HG02870 (cell line): ENCODE data around the gene SRPK2.

ENCODE experiments used
- ATAC-seq: cut with Tn5 transposase; IDR thresholded peaks from one replicate; pipeline ENCODE4 v1.9.1; 2021; ENCODE audit warnings: mild to moderate bottlenecking, moderate library complexity; ENCODE audit not compliant: unreplicated experiment

SRPK2 gene

GRCh38 chr7:105229641-105230040 lies 159.1 kb downstream of the SRPK2 start:
- ATAC-seq = no peak

DNA sequence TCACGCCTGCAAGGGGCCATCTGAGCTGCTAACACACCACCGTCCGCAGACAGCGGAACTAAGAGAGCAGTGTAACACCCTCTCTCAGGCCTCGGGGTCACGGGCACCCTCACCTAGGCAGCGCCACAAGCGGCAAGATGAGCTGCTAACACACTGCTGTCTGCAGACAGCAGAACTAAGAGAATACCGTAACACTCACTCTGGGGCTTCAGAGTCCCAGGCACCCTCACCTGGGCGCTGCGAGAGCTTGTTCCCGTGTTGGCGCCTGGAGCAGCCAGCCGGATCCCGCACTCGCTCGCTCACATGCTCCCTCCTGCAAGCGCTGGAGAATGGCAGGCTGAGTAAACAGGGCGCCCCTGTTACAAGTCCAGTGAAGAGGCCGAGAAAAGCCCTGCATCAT lies 160.2 kb downstream of the SRPK2 start:
- ATAC-seq = no peak

DNA sequence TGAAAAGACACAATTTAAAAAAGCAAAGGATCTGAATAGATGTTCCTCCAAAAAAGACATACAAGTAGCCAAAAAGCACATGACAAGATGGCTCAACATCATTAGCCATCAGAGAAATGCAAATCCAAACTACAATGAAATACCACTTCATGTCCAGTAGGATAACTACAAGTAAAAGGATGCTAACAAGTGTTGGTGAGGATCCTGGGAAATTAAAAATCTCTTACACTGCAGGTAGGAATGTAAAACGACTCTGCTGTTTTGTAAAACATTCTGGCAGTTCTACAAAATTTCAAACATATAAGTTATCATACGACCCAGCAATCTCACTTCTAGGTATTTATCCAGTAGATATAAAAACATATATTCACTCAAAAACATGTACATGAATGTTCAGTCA lies 161.3 kb downstream of the SRPK2 start:
- ATAC-seq = no peak

DNA sequence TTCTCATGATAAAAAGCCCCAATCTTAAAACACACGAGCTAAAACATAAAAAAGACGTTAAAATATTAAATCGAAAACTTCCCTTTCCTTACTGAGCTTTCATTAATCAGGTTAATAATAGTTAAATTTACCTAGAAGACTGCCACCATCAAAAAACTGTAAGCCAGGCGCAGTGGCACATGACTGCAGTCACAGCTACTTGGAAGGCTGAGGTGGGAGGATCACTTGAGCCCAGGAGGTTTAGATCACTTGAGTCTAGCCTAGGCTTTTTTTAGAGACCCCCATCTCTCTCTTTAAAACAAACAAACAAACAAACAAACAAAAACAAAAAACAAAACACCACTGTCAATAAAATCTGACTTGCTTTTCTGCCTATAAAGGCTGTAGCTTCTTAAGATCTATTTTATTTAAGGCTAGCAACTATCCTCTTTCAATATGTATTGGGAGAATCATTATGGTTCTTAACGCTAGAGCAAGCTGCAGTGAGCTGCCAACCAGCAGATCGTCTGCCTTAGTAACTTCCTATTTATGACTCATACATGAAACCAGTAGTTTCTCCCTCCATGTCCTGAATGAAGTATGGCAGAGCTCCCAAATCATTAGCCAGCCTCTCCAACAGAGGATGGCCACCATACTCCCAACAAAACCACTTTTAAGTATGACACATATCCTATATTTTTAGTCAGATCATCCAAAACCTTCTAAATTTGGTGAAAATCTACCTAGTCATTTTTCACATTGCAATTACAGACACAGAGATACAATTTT lies 163.7 kb downstream of the SRPK2 start:
- ATAC-seq = peak; percentile 71

GRCh38 chr7:105222953-105223352 lies 165.8 kb downstream of the SRPK2 start:
- no peak for ATAC-seq

DNA sequence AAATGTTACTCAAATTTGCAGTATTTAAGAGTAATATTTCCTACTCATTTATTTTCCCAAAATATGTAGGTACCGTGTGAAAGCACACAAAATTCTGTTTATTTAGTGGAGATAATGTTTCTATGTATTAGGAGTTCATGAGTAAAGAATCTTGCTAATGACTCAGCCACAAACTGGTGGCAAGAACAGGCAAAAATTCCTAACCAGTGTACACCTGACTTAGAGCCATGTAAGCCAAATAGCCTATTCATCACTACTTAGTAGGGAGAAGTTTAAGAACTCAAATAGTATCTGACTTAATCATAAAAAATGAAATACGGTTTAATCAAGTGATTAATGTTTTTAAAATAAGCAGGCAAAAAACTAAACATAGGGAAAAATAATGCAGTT lies 169.0 kb downstream of the SRPK2 start:
- ATAC-seq = no peak

- ATAC-seq = no peak
These were observed 169.6 kb downstream of the SRPK2 start for GRCh38 chr7:105218939-105219770.

- ATAC-seq = no peak
These were observed 170.5 kb downstream of the SRPK2 start for GRCh38 chr7:105218215-105218614.

DNA sequence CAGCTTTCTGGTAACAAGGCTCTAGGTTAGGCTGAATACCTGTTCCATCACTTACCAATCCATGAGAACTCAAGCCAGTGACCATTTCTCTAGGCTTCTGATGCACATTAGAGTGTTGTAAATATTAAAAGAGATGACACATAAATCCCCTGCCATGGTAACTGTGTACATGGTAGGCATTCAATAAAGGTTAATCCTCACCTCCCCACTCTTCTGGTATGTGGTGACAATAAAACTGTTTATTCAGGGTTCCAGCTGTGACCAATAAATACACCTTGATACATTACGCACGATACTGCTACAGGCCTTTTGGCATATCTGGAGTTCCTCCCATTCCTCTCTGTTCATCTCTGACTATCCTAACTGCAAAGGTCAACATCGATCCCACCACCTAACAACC lies 171.9 kb downstream of the SRPK2 start:
- ATAC-seq = no peak

DNA sequence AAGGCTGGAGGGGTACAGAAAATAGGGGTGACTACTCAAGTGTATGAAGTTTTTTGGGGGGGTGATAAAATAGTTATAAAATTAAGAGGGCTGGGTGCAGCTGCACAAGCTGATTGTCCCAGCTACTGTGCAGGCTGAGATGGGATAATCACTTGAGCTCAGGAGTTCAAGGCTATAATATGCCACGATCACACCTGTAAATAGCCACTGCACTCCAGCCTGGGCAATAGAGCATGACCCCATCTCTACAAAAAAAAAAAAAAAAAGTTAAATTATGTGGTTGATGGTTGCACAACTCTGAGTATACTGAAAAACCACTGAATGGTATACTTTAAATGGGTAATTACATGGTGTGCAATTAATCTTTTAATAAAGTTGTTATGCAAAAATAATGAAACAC lies 172.9 kb downstream of the SRPK2 start:
- ATAC-seq = no peak

DNA sequence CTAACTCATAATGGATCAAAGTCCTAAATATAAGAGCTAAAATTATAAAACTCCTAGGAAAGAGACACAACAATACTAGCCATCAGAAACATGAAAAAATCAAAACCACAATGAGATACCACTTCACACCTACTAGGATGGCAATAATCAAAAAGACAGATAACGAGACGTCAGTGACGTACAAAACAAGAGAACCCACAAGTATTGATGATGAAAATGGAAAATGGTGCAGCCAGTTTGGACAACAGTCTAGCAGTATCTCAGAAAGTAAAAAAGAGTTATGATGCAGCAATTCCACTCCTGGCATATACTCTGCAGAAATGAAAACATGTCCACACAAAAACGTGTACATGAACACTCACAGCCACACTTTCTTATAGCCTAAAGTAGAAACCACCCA lies 173.5 kb downstream of the SRPK2 start:
- ATAC-seq = no peak

- no peak for ATAC-seq
These were observed 175.1 kb downstream of the SRPK2 start for GRCh38 chr7:105213611-105214010.

GRCh38 chr7:105212212-105212611 lies 176.5 kb downstream of the SRPK2 start:
- ATAC-seq = no peak

DNA sequence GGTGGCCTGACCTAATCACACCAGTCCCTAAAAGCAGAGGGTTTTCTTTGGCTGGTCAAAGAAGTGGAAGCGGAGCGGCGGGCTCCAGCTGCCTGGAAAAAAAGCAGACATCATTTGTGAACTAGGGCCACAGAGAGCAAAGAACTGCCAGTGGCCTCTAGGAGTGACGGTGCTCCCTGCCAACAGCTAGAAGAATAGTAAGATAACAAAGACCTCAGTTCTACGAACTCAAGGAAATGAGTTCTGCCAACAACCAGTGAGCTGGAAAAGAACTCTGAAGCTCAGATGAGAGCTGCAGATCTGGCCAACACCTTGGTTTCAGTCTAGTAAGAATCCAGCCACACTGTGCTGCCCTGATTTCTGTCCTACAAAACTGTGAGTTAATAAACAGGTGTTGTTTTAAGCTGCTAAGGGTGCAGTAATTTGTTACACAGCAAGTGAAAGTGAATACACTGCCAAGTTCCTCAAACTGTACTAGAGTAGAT lies 178.0 kb downstream of the SRPK2 start:
- ATAC-seq = peak; percentile 91

DNA sequence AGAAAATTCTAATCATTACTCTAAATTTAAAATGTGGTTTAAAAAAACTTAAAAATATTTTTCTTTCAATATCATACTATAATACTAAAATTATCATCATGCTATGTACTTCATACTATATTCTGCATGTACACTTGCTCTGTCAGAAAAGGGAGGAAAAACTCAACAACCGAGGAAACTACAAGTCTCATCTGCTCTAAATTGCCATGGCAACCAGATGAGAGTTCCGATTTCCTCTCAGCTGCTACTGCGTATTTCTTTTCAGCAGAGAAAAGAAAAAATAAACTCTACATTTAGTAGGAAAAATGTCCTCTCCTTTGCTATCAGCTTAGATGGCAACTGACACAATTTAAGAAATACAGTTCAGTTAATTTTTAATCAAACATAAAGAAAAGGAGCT lies 178.9 kb downstream of the SRPK2 start:
- ATAC-seq = no peak

DNA sequence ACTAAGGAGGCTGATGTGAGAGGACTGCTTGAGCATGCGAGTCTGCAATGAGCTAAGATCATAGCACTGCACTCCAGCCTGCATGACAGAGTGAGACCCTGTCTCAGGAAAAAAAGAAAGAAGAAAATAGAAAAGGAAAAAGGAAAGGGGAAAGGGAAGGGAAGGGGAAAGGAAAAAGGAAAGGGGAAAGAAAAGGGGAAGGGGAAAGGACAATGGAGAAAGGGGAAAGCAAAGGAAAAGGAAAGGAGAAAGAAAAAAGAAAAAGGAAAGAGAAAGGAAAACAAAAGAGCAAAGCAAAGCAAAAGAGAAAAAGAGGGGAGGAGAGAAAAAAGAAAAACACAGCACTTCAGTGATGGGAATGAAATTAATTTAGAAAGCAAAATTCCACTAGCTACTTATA lies 179.3 kb downstream of the SRPK2 start:
- ATAC-seq = no peak

DNA sequence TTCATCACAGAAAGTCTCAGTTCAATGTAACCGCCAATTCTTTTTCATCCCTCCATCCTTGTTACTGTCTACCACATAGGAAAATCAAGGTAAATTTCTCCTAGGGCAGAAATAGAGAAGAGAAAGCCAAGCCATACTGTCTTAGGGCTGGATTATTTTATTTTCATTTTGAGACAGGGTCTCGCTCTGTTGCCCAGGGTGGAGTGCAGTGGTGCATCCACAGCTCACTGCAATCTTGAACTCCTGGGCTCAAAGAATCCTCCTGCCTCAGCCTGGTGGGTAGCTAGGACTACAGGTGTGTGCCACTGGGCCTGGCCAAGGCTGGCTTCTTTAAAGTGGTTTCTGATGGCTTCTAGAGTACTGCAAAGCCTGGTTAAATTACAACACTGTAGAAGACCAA lies 181.7 kb downstream of the SRPK2 start:
- ATAC-seq = no peak

GRCh38 chr7:105205592-105206237 lies 183.0 kb downstream of the SRPK2 start:
- no peak for ATAC-seq

DNA sequence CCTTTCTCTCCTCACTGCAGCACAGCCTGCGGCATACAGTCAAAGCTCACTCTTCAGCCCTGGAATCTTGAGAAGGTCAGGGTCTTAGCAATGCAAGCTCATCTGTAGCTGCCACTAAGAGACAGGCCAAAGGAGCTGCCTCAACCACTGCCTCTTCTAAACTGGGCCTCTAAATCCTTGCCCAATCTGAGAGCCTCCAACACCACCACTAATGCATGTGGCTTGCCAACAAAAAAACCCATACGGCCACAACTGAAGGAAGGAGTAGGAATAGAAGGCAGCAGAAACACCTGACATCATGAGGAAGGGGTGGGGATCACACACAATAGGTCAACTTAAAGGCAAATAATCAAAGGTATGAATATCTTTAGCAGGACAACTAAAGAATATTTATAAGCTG lies 183.8 kb downstream of the SRPK2 start:
- ATAC-seq = no peak

GRCh38 chr7:105204520-105204919 lies 184.2 kb downstream of the SRPK2 start:
- no peak for ATAC-seq

- no peak for ATAC-seq
These were observed 186.1 kb downstream of the SRPK2 start for GRCh38 chr7:105202616-105203015.

GRCh38 chr7:105199386-105199785 lies 189.3 kb downstream of the SRPK2 start:
- no peak for ATAC-seq
